Astrocyte (in vitro differentiated cells and primary cell): ENCODE measurements around the gene QRICH1. TPM values are rescaled to one million over a fixed set of nuclear protein-coding genes. Genes with fewer than 3 reads are reported as not detected.

Experiments
- DNase-seq: peaks from one replicate; pipeline ENCODE4 v3.0.0-alpha.2; 2010; ENCODE audit warnings: low read depth
- FAIRE-seq: peaks from 2 replicates; lab custom pipeline; 2011; peaks lifted over from hg19 to GRCh38; lab: Jason Lieb, UNC
- H2AFZ ChIP-seq: 2 replicates; pipeline ENCODE4 v1.6.0; 2012; ENCODE audit warnings: low read depth, low read length, inconsistent platforms
- H3K27ac ChIP-seq: 2 replicates; pipeline ENCODE4 v1.5.1; 2011; ENCODE audit warnings: low read depth, low read length, inconsistent platforms
- H3K27me3 ChIP-seq: 2 replicates; pipeline ENCODE4 v1.6.0; 2011; ENCODE audit warnings: low read length, inconsistent platforms; ENCODE audit not compliant: insufficient read depth
- H3K36me3 ChIP-seq: 2 replicates; pipeline ENCODE4 v1.5.1; 2011; ENCODE audit warnings: low read length, inconsistent platforms; ENCODE audit not compliant: insufficient read depth
- H3K4me1 ChIP-seq: 2 replicates; pipeline ENCODE4 v1.5.1; 2011; ENCODE audit warnings: low read length, inconsistent platforms; ENCODE audit not compliant: insufficient read depth
- H3K4me2 ChIP-seq: 2 replicates; pipeline ENCODE4 v1.6.0; 2012; ENCODE audit warnings: low read length, inconsistent platforms
- H3K4me3 ChIP-seq: 2 replicates; pipeline ENCODE4 v1.5.1; 2011; ENCODE audit warnings: low read depth, mild to moderate bottlenecking, low read length, inconsistent platforms; ENCODE audit not compliant: insufficient read depth
- H3K79me2 ChIP-seq: 2 replicates; pipeline ENCODE4 v1.6.0; 2012; ENCODE audit warnings: mild to moderate bottlenecking, low read length, inconsistent platforms; ENCODE audit not compliant: insufficient read depth
- H3K9ac ChIP-seq: 2 replicates; pipeline ENCODE4 v1.6.0; 2012; ENCODE audit warnings: mild to moderate bottlenecking, low read length, inconsistent platforms
- H3K9me3 ChIP-seq: 2 replicates; pipeline ENCODE4 v1.5.1; 2012; ENCODE audit warnings: low read depth, mild to moderate bottlenecking, low read length, inconsistent platforms; ENCODE audit not compliant: insufficient read depth
- H4K20me1 ChIP-seq: 2 replicates; pipeline ENCODE4 v1.6.0; 2012; ENCODE audit warnings: low read length, inconsistent platforms; ENCODE audit not compliant: insufficient read depth
- H3K27ac Mint-ChIP-seq: one replicate; pipeline ENCODE4 v1.8.0; 2021; ENCODE audit warnings: mild to moderate bottlenecking, mixed read lengths; ENCODE audit not compliant: unreplicated experiment
- H3K27me3 Mint-ChIP-seq: one replicate; pipeline ENCODE4 v1.8.0; 2021; ENCODE audit warnings: low read depth, mixed read lengths; ENCODE audit not compliant: unreplicated experiment
- H3K36me3 Mint-ChIP-seq: one replicate; pipeline ENCODE4 v1.8.0; 2021; ENCODE audit warnings: low read depth, mixed read lengths; ENCODE audit not compliant: unreplicated experiment
- H3K4me1 Mint-ChIP-seq: one replicate; pipeline ENCODE4 v1.8.0; 2021; ENCODE audit warnings: low read depth, mixed read lengths; ENCODE audit not compliant: unreplicated experiment
- H3K4me3 Mint-ChIP-seq: one replicate; pipeline ENCODE4 v1.8.0; 2021; ENCODE audit warnings: mild to moderate bottlenecking, moderate library complexity, mixed read lengths; ENCODE audit not compliant: unreplicated experiment
- H3K9me3 Mint-ChIP-seq: one replicate; pipeline ENCODE4 v1.8.0; 2021; ENCODE audit warnings: mild to moderate bottlenecking, mixed read lengths; ENCODE audit not compliant: unreplicated experiment
- EZH2 ChIP-seq: IDR thresholded peaks from 2 replicates; pipeline ENCODE4 v1.6.1; 2012; ENCODE audit warnings: mild to moderate bottlenecking, low read length, inconsistent platforms; ENCODE audit not compliant: insufficient read depth
- total RNA-seq: library from RNA; stranded (reverse); gene quantifications from 2 replicates; pipeline ENCODE4 v1.2.1, GENCODE V29; 2021
- TF ChIP-seq, protein P1 (sequence below): IDR thresholded peaks from 2 replicates; pipeline ENCODE4 v1.5.1; 2011; ENCODE audit warnings: low read depth, mild to moderate bottlenecking, inconsistent platforms, low read length, moderate library complexity; ENCODE audit not compliant: insufficient read depth

Gene QRICH1
- total RNA-seq, 1 donor from 2014 or later = 119 TPM

DNA sequence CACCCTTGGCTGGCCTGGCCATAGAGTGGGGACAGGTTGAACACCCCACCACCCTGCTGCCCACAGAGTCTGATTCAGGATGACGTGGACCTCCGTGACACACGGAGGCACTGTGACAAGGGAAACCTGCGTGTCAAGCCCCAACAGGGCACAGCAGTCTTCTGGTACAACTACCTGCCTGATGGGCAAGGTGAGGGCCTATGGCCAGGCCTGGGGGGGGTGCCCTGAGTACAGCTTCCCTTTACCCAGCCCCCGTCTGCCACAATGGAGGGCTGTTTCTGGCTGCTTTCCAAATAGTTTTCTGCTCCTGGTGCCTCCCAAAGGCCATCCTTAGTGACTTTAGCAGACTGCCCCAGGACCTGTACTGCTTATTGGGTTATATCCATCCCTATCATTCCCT, 87.9 kb downstream of the QRICH1 start:
- H3K4me3 Mint-ChIP-seq = peak overlapping the region; percentile 97
- Histone ChIP-seq H3K79me2 (peaks cover 46% of the 10 kb centered on the region), H3K27ac (peak overlapping the region; percentile 98), H3K9ac (peak overlapping the region; percentile 99), H3K27me3 (no peaks in the 10 kb centered on the region), H3K4me3 (peak overlapping the region; percentile 80), H2AFZ (peak overlapping the region; percentile 86), H3K4me2 (peak overlapping the region; percentile 98), H3K9me3 (no peaks in the 10 kb centered on the region), H4K20me1 (peaks cover 23% of the 10 kb centered on the region), H3K4me1 (peaks cover 16% of the 10 kb centered on the region), H3K36me3 (no peaks in the 10 kb centered on the region)
- no peaks in the 10 kb centered on the region for H3K9me3 Mint-ChIP-seq
- DNase-seq (no peak), FAIRE-seq (no peak)
- TF ChIP-seq, protein P1, sequence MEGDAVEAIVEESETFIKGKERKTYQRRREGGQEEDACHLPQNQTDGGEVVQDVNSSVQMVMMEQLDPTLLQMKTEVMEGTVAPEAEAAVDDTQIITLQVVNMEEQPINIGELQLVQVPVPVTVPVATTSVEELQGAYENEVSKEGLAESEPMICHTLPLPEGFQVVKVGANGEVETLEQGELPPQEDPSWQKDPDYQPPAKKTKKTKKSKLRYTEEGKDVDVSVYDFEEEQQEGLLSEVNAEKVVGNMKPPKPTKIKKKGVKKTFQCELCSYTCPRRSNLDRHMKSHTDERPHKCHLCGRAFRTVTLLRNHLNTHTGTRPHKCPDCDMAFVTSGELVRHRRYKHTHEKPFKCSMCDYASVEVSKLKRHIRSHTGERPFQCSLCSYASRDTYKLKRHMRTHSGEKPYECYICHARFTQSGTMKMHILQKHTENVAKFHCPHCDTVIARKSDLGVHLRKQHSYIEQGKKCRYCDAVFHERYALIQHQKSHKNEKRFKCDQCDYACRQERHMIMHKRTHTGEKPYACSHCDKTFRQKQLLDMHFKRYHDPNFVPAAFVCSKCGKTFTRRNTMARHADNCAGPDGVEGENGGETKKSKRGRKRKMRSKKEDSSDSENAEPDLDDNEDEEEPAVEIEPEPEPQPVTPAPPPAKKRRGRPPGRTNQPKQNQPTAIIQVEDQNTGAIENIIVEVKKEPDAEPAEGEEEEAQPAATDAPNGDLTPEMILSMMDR = no peak
- TF ChIP-seq EZH2 = no peak
- peak overlapping the region; percentile 53 for H3K27ac Mint-ChIP-seq
- no peaks in the 10 kb centered on the region for H3K27me3 Mint-ChIP-seq
- H3K4me1 Mint-ChIP-seq = peaks cover 8% of the 10 kb centered on the region
- H3K36me3 Mint-ChIP-seq = peaks cover 4% of the 10 kb centered on the region

DNA sequence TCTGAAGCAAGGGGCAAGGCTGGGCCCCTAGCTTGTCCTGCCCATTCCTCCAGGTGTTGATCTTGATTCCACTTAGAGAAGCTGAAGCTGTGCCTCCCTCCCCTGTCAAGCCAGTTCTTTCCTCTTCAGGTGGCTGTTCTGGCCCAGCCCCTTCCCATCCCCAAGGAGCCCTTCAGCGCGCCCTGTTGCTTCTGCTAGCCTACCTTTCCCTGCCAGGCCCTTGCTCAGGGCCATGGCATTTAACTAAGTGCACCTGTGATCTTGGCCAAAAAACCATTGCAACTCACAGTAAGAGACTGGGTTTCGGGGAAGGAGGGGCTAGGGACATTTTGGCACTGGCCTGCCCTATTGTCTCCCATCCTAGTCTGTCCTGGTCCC, 88.6 kb downstream of the QRICH1 start:
- H3K36me3 ChIP-seq = no peaks in the 10 kb centered on the region
- no peak overlapping the region for H3K4me3 ChIP-seq
- no peaks in the 10 kb centered on the region for H3K27me3 ChIP-seq
- H4K20me1 ChIP-seq = peaks cover 20% of the 10 kb centered on the region
- TF ChIP-seq EZH2 = no peak
- TF ChIP-seq, protein P1 = no peak
- peaks cover 16% of the 10 kb centered on the region for H3K4me1 ChIP-seq
- DNase-seq = no peak
- no peak overlapping the region for H3K4me2 ChIP-seq
- FAIRE-seq = no peak
- H3K9ac ChIP-seq = no peak overlapping the region
- H3K4me3 Mint-ChIP-seq = no peak overlapping the region
- H3K27me3 Mint-ChIP-seq = no peaks in the 10 kb centered on the region
- H3K27ac Mint-ChIP-seq = no peak overlapping the region
- peaks cover 40% of the 10 kb centered on the region for H3K79me2 ChIP-seq
- peaks cover 5% of the 10 kb centered on the region for H3K36me3 Mint-ChIP-seq
- no peaks in the 10 kb centered on the region for H3K9me3 ChIP-seq
- H3K4me1 Mint-ChIP-seq = peaks cover 8% of the 10 kb centered on the region
- H2AFZ ChIP-seq = no peak overlapping the region
- H3K9me3 Mint-ChIP-seq = no peaks in the 10 kb centered on the region
- H3K27ac ChIP-seq = no peak overlapping the region

- H3K79me2 ChIP-seq = peaks cover 34% of the 10 kb centered on the region
- Mint-ChIP-seq H3K4me1 (peaks cover 8% of the 10 kb centered on the region), H3K4me3 (no peak overlapping the region), H3K27me3 (no peaks in the 10 kb centered on the region), H3K27ac (no peak overlapping the region), H3K36me3 (peaks cover 5% of the 10 kb centered on the region), H3K9me3 (no peaks in the 10 kb centered on the region)
- TF ChIP-seq, protein P1 = no peak
- TF ChIP-seq EZH2 = no peak
- DNase-seq = no peak
- no peak overlapping the region for H3K27ac ChIP-seq
- H4K20me1 ChIP-seq = peaks cover 18% of the 10 kb centered on the region
- H3K36me3 ChIP-seq = no peaks in the 10 kb centered on the region
- no peak overlapping the region for H3K4me2 ChIP-seq
- H3K4me3 ChIP-seq = no peak overlapping the region
- no peak overlapping the region for H2AFZ ChIP-seq
- H3K4me1 ChIP-seq = peaks cover 16% of the 10 kb centered on the region
- no peaks in the 10 kb centered on the region for H3K9me3 ChIP-seq
- no peak for FAIRE-seq
- no peaks in the 10 kb centered on the region for H3K27me3 ChIP-seq
- no peak overlapping the region for H3K9ac ChIP-seq
These were observed 89.2 kb downstream of the QRICH1 start for GRCh38 chr3:49004352-49005302.
